ENCODE measurements around the gene GZF1.
A peak's percentile ranks its signal among the peaks of the same experiment; 100 is the strongest.

The GZF1 gene

DNA sequence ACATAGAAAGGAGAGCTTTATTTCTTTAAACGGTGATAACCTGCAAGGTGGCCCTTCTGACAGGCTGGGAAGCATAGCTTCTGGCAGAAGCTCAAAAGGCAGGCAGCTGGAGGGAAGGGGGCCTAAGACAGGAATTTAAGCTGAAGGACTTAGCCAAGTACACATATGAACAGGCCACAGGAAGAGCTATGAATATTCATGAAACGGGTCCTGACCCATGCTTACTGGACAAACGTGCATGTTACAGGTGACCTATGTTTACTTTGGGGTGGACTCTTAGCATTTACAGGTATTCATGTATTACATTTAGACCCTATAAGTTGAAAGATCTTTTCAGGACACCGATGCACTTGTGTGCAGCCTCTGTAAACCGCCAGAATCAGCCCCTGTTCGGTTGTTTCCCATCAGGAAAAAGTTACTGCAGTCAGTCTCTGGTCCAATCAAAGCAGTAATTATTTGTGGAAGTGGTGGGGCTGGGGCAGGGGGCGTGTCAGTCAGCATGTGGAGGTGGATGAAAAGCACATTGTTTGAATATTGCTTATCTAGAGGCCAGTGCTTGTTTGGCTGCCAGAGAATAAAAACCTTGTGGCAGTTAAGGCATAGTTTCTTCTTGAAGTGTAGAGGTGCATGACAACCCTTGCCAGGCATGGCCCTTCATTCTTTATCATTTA is 2.9 kb upstream of the GZF1 start:
- no peak for TF ChIP-seq EZH2phosphoT487 (IDR thresholded peaks at IDR 0.05; ENCODE audit: borderline replicate concordance, low read length)
- TF ChIP-seq, protein P1, sequence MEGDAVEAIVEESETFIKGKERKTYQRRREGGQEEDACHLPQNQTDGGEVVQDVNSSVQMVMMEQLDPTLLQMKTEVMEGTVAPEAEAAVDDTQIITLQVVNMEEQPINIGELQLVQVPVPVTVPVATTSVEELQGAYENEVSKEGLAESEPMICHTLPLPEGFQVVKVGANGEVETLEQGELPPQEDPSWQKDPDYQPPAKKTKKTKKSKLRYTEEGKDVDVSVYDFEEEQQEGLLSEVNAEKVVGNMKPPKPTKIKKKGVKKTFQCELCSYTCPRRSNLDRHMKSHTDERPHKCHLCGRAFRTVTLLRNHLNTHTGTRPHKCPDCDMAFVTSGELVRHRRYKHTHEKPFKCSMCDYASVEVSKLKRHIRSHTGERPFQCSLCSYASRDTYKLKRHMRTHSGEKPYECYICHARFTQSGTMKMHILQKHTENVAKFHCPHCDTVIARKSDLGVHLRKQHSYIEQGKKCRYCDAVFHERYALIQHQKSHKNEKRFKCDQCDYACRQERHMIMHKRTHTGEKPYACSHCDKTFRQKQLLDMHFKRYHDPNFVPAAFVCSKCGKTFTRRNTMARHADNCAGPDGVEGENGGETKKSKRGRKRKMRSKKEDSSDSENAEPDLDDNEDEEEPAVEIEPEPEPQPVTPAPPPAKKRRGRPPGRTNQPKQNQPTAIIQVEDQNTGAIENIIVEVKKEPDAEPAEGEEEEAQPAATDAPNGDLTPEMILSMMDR (IDR thresholded peaks at IDR 0.05; ENCODE audit: low read depth, low read length, poor library complexity, severe bottlenecking) = no peak
- Histone ChIP-seq H4K20me1 (ENCODE audit: control insufficient read depth, insufficient read depth, low read depth, low read length) (peaks cover 19% of the 10 kb centered on the region), H3K4me1 (ENCODE audit: control insufficient read depth, low read length) (peaks cover 52% of the 10 kb centered on the region), H3K4me2 (ENCODE audit: low read length) (peak overlapping the region; percentile 80), H3K9me3 (ENCODE audit: control insufficient read depth, insufficient read depth, low read length) (no peaks in the 10 kb centered on the region), H3K36me3 (ENCODE audit: control insufficient read depth, low read length) (peaks cover 27% of the 10 kb centered on the region), H3K79me2 (ENCODE audit: control insufficient read depth, low read length) (peaks cover 61% of the 10 kb centered on the region), H3F3A (ENCODE audit: control insufficient read depth, insufficient read depth) (peaks cover 14% of the 10 kb centered on the region), H3K4me3 (ENCODE audit: low read length) (peak overlapping the region; percentile 95), H3K27me3 (ENCODE audit: control insufficient read depth, low read length) (no peaks in the 10 kb centered on the region), H3K27ac (ENCODE audit: low read depth, low read length) (peak overlapping the region; percentile 54), H3K9me2 (replicated peaks; ENCODE audit: control insufficient read depth, low read length) (no peaks in the 10 kb centered on the region)

DNA sequence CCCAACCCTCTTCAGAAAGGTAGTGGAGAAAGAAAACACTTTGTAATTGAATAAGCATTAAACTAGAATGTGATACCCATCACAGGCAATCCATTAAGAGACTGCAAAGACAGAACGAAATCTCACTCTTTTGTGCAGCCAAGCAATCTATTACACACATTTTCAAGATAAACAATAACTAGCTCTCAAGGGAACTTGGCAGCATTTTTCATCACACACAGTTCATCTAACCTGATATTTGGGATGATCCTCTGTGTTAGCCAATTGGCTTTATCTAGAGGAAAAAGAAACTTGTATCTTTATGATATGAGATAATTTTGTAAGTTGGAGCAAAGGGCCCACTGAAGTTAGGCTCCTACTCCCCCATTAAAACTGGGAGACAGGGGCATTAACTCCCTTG is 1.5 kb upstream of the GZF1 start:
- Histone ChIP-seq H4K20me1 (ENCODE audit: control insufficient read depth, insufficient read depth, low read depth, low read length) (peaks cover 17% of the 10 kb centered on the region), H3F3A (ENCODE audit: control insufficient read depth, insufficient read depth) (peaks cover 14% of the 10 kb centered on the region), H3K27me3 (ENCODE audit: control insufficient read depth, low read length) (no peaks in the 10 kb centered on the region), H3K4me2 (ENCODE audit: low read length) (peak overlapping the region; percentile 98), H3K36me3 (ENCODE audit: control insufficient read depth, low read length) (peaks cover 26% of the 10 kb centered on the region), H3K9me2 (replicated peaks; ENCODE audit: control insufficient read depth, low read length) (no peaks in the 10 kb centered on the region), H3K79me2 (ENCODE audit: control insufficient read depth, low read length) (peaks cover 61% of the 10 kb centered on the region), H3K4me3 (ENCODE audit: low read length) (peak overlapping the region; percentile 87), H3K4me1 (ENCODE audit: control insufficient read depth, low read length) (peaks cover 52% of the 10 kb centered on the region), H3K27ac (ENCODE audit: low read depth, low read length) (peak overlapping the region; percentile 58), H3K9me3 (ENCODE audit: control insufficient read depth, insufficient read depth, low read length) (no peaks in the 10 kb centered on the region)
- TF ChIP-seq EZH2phosphoT487 (IDR thresholded peaks at IDR 0.05; ENCODE audit: borderline replicate concordance, low read length) = no peak
- TF ChIP-seq, protein P1 (IDR thresholded peaks at IDR 0.05; ENCODE audit: low read depth, low read length, poor library complexity, severe bottlenecking) = no peak

- H3K4me2 ChIP-seq (ENCODE audit: low read length) = peak overlapping the region; percentile 98
- H3K9me3 ChIP-seq (ENCODE audit: control insufficient read depth, insufficient read depth, low read length) = no peaks in the 10 kb centered on the region
- peaks cover 61% of the 10 kb centered on the region for H3K79me2 ChIP-seq (ENCODE audit: control insufficient read depth, low read length)
- H4K20me1 ChIP-seq (ENCODE audit: control insufficient read depth, insufficient read depth, low read depth, low read length) = peaks cover 13% of the 10 kb centered on the region
- H3K36me3 ChIP-seq (ENCODE audit: control insufficient read depth, low read length) = peaks cover 26% of the 10 kb centered on the region
- no peaks in the 10 kb centered on the region for H3K9me2 ChIP-seq (replicated peaks; ENCODE audit: control insufficient read depth, low read length)
- peaks cover 53% of the 10 kb centered on the region for H3K4me1 ChIP-seq (ENCODE audit: control insufficient read depth, low read length)
- H3K27me3 ChIP-seq (ENCODE audit: control insufficient read depth, low read length) = no peaks in the 10 kb centered on the region
- H3F3A ChIP-seq (ENCODE audit: control insufficient read depth, insufficient read depth) = peaks cover 14% of the 10 kb centered on the region
- H3K4me3 ChIP-seq (ENCODE audit: low read length) = peak overlapping the region; percentile 87
- H3K27ac ChIP-seq (ENCODE audit: low read depth, low read length) = peak overlapping the region; percentile 58
- TF ChIP-seq EZH2phosphoT487 (IDR thresholded peaks at IDR 0.05; ENCODE audit: borderline replicate concordance, low read length) = no peak
- TF ChIP-seq, protein P1 (IDR thresholded peaks at IDR 0.05; ENCODE audit: low read depth, low read length, poor library complexity, severe bottlenecking) = no peak
Measured at GRCh38 chr20:23361119-23361475, 885 bp upstream of the GZF1 start.

Measured in DOHH2 (cell line).